Omental fat pad (tissue), 4 donors: ENCODE results near the gene PHKB. TPM values are rescaled to one million over a fixed set of nuclear protein-coding genes. Genes with fewer than 3 reads are reported as not detected.

ENCODE experiments used
- ATAC-seq: fragments of 150-250 bp; one replicate; pipeline ENCODE4 v1.9.1; 2016; ENCODE audit warnings: mild to moderate bottlenecking, moderate library complexity; ENCODE audit not compliant: low FRiP score
- DNase-seq: peaks from one replicate; pipeline ENCODE4 v3.0.0-alpha.2; 2019; ENCODE audit warnings: low spot score
- CTCF ChIP-seq, 3 donors: fragments of 450-650 bp; IDR thresholded peaks; one replicate each; pipeline ENCODE4 v1.5.1; 2016 to 2017; ENCODE audit warnings: antibody characterized with exemption in 3 of 3, mild to moderate bottlenecking in 3 of 3, moderate library complexity in 2 of 3
- total RNA-seq, 4 donors: library from RNA; depleted of rRNA; stranded (reverse); fragments of >200 nt; gene quantifications; one replicate each; pipeline ENCODE4 v1.1.0, GENCODE V29; 2016

The PHKB gene
- total RNA-seq, 4 donors from 2014 or later = 55.1 to 112 (median 66.4) TPM

DNA sequence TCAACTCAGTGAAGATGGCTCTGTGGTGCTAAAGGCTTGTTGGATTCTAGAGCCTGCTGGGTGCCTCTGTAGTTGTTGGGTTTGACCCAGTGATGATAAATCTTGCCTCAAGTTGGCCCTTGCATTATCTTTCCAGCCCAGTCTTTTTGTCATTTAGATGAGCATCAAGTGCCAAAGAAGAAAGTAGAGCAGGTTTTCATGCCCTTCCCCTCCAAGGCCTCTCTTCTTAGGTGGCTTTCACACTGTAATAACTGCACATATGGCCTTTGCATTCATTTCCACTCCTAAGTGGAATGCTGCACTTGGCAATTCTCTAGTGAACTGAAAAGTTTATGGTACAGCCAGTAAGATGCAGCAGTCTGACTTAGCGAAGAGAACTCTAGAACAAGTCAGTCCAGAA, 165.1 kb downstream of the PHKB start:
- TF ChIP-seq CTCF (IDR thresholded peaks at IDR 0.05) = no peak
- ATAC-seq = no peak
- DNase-seq = no peak

GRCh38 chr16:47627085-47627639, 166.0 kb downstream of the PHKB start:
- TF ChIP-seq CTCF (IDR thresholded peaks at IDR 0.05) = no peak
- DNase-seq = no peak
- ATAC-seq = no peak

DNA sequence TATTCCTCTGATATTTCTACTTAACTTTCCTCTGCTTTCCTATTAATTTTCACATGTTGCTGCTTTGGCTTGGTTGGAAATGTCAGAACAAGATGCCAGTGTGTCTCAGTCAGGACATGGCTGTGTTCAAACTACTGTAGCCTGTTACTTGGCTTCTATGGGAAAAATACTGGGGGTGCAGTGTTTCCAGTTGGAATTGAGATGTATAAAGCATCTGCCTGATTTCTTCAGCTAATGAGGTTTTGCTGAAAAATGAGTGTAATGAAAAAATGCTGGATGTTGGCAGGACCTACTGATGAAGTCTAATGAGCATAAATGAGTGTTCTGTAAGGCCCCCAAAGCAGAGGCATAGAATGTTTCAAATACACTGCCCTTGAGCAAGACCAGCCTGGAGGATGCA, 166.6 kb downstream of the PHKB start:
- no peak for ATAC-seq
- DNase-seq = no peak
- no peak for TF ChIP-seq CTCF (IDR thresholded peaks at IDR 0.05)

- ATAC-seq = no peak
Observed at GRCh38 chr16:47631131-47631530, 170.0 kb downstream of the PHKB start.

DNA sequence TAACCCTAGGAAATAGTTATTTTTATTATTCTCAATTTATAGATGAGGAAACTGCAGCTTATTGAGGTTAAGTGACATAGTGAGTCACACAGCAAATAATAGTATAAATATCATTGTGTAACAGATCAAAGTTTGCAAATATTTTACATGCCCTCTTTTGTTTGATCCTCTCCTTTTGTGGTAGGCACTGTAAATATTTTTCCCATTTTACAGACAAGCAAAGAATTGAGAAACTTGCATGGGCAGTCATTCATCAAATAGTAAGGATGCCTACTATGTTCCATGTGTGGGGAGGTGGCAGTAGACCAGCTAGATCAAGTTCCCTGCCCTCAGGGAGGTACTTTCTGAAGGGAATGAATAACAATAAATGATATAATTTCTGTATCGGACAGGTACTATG, 173.0 kb downstream of the PHKB start:
- ATAC-seq = no peak
- no peak for TF ChIP-seq CTCF (IDR thresholded peaks at IDR 0.05)
- DNase-seq = no peak

More at GRCh38 chr16:47631131-47631530, 170.0 kb downstream of the PHKB start:
- DNase-seq = no peak
- no peak for TF ChIP-seq CTCF (IDR thresholded peaks at IDR 0.05)

GRCh38 chr16:47634727-47635126, 173.6 kb downstream of the PHKB start:
- ATAC-seq (no peak), DNase-seq (no peak)
- TF ChIP-seq CTCF (IDR thresholded peaks at IDR 0.05) = no peak

- DNase-seq (no peak), ATAC-seq (no peak)
- no peak for TF ChIP-seq CTCF (IDR thresholded peaks at IDR 0.05)
Observed at GRCh38 chr16:47636501-47637099, 175.5 kb downstream of the PHKB start.
